Panc1 (cell line): Measurements from ENCODE around the gene TRABD2B.
"Not testable (repeated sequence)": the region's sequence is repeated elsewhere in the genome, so short reads cannot be mapped to it uniquely, and the experiment has no call there.

Experiments used
- REST ChIP-seq, 2 experiments: IDR thresholded peaks; 2 replicates each; pipeline ENCODE4 v1.6.1; 2011 to 2012; ENCODE audit warnings: low read depth in 2 of 2, control low read depth in 1 of 2, low read length in 1 of 2, mild to moderate bottlenecking in 1 of 2, moderate library complexity in 1 of 2; ENCODE audit not compliant: insufficient read depth in 1 of 2
- SIN3A ChIP-seq: IDR thresholded peaks from 2 replicates; pipeline ENCODE4 v1.6.1; 2012; ENCODE audit warnings: low read depth, mild to moderate bottlenecking, low read length, moderate library complexity, borderline replicate concordance; ENCODE audit not compliant: insufficient read depth
- TF ChIP-seq, protein P1 (sequence below): fragments of 450-650 bp; IDR thresholded peaks from 2 replicates; pipeline ENCODE4 v1.5.1; 2017; ENCODE audit warnings: mild to moderate bottlenecking

DNA sequence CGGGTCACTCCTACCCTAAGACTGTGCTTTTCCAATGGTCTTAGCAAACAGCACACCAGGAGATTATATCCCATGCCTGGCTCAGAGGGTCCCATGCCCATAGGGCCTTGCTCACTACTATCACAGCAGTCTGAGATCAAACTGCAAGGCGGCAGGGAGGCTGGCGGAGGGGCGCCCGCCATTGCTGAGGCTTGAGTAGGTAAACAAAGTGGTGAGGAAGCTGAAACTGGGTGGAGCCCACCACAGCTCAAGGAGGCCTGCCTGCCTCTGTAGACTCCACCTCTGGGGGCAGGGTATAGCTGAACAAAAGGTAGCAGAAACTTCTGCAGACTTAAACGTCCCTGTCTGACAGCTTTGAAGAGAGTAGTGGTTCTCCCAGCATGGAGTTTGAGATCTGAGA is 40.7 kb downstream of the TRABD2B start:
- TF ChIP-seq, protein P1, sequence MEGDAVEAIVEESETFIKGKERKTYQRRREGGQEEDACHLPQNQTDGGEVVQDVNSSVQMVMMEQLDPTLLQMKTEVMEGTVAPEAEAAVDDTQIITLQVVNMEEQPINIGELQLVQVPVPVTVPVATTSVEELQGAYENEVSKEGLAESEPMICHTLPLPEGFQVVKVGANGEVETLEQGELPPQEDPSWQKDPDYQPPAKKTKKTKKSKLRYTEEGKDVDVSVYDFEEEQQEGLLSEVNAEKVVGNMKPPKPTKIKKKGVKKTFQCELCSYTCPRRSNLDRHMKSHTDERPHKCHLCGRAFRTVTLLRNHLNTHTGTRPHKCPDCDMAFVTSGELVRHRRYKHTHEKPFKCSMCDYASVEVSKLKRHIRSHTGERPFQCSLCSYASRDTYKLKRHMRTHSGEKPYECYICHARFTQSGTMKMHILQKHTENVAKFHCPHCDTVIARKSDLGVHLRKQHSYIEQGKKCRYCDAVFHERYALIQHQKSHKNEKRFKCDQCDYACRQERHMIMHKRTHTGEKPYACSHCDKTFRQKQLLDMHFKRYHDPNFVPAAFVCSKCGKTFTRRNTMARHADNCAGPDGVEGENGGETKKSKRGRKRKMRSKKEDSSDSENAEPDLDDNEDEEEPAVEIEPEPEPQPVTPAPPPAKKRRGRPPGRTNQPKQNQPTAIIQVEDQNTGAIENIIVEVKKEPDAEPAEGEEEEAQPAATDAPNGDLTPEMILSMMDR, result not testable (repeated sequence)
- not testable (repeated sequence) for TF ChIP-seq SIN3A; REST (IDR thresholded peaks at IDR 0.05; ENCODE audit: insufficient read depth in 1 of 2, low read depth in 2 of 2, low read length in 1 of 2)
